Liver (tissue), 9 donors: ENCODE measurements around the gene SETD3. TPM values are rescaled to one million over a fixed set of nuclear protein-coding genes. Genes with fewer than 3 reads are reported as not detected.

Experiments used
- DNase-seq: peaks from one replicate; pipeline ENCODE4 v3.0.0-alpha.2; 2017; ENCODE audit warnings: low spot score
- H3K27ac ChIP-seq, 2 donors: one replicate each; pipeline ENCODE4 v1.7.0; 2013; ENCODE audit warnings: inconsistent platforms in 2 of 2, low read length in 2 of 2, control low read depth in 1 of 2, low read depth in 1 of 2, mild to moderate bottlenecking in 1 of 2
- H3K27me3 ChIP-seq, 4 donors: one replicate each; pipeline versions ENCODE4 v1.6.1 to v1.7.0; 2013; ENCODE audit warnings: low read length in 3 of 4, inconsistent platforms in 1 of 4, mild to moderate bottlenecking in 1 of 4, moderate library complexity in 1 of 4; ENCODE audit not compliant: control insufficient read depth in 4 of 4, insufficient read depth in 4 of 4
- H3K36me3 ChIP-seq, 4 donors: one replicate each; pipeline versions ENCODE4 v1.6.1 to v1.7.0; 2013; ENCODE audit warnings: low read length in 3 of 4, mild to moderate bottlenecking in 3 of 4, low read depth in 1 of 4, moderate library complexity in 1 of 4; ENCODE audit not compliant: control insufficient read depth in 4 of 4, insufficient read depth in 3 of 4
- H3K4me1 ChIP-seq, 4 donors: one replicate each; pipeline versions ENCODE4 v1.6.1 to v1.7.0; 2013; ENCODE audit warnings: low read length in 3 of 4, mild to moderate bottlenecking in 3 of 4, moderate library complexity in 1 of 4; ENCODE audit not compliant: control insufficient read depth in 4 of 4, insufficient read depth in 4 of 4
- H3K4me3 ChIP-seq, 3 donors: one replicate each; pipeline versions ENCODE4 v1.6.1 to v1.7.0; 2013; ENCODE audit warnings: low read length in 3 of 3, control low read depth in 1 of 3, low read depth in 1 of 3, mild to moderate bottlenecking in 1 of 3
- H3K9ac ChIP-seq, 2 donors: one replicate each; pipeline ENCODE4 v1.7.0; 2013; ENCODE audit warnings: low read length in 2 of 2, mild to moderate bottlenecking in 2 of 2, moderate library complexity in 2 of 2, control low read depth in 1 of 2, low read depth in 1 of 2
- H3K9me3 ChIP-seq, 4 donors: one replicate each; pipeline versions ENCODE4 v1.6.1 to v1.7.0; 2013; ENCODE audit warnings: low read length in 3 of 4; ENCODE audit not compliant: control insufficient read depth in 4 of 4
- CTCF ChIP-seq: fragments of 150-350 bp; IDR thresholded peaks from 2 replicates; pipeline ENCODE4 v1.5.1; 2017; ENCODE audit warnings: improper control_type of control experiment, low read depth, low read length; ENCODE audit not compliant: missing input control
- GABPA ChIP-seq, 2 donors: IDR thresholded peaks in 1 of 2; conservative IDR thresholded peaks in 1 of 2; 2 replicates each; pipeline ENCODE4 v1.6.1; 2016; ENCODE audit warnings: antibody characterized with exemption in 2 of 2, mild to moderate bottlenecking in 1 of 2, moderate library complexity in 1 of 2
- HNF4A ChIP-seq, 2 donors: conservative IDR thresholded peaks; 2 replicates each; pipeline ENCODE4 v1.6.1; 2016; ENCODE audit warnings: antibody characterized with exemption in 2 of 2, mild to moderate bottlenecking in 2 of 2
- NR2F2 ChIP-seq: IDR thresholded peaks from 2 replicates; pipeline ENCODE4 v1.6.1; 2016; ENCODE audit warnings: antibody characterized with exemption
- REST ChIP-seq: IDR thresholded peaks from 2 replicates; pipeline ENCODE4 v1.6.1; 2016; ENCODE audit warnings: antibody characterized with exemption, mild to moderate bottlenecking
- RXRA ChIP-seq, 2 donors: IDR thresholded peaks; 2 replicates each; pipeline ENCODE4 v1.6.1; 2017 to 2018; ENCODE audit warnings: antibody characterized with exemption in 2 of 2, mild to moderate bottlenecking in 1 of 2
- WGBS: extraction: QIAGEN DNeasy Blood & Tissue Kit; methylation state at CpG from one replicate; pipeline ENCODE4 v1.1.7; 2013; 5-methylcytosine and 5-hydroxymethylcytosine counted together
- polyA plus RNA-seq, 2 donors: library from polyadenylated mRNA; stranded (reverse) in 1 of 2; unstranded in 1 of 2; fragments of 200-250 nt in 1 of 2; fragments of >200 nt in 1 of 2; fragmentation: Nextera tagmentation in 1 of 2; extraction: Ambion mirVana in 1 of 2; gene quantifications; one replicate each; pipeline versions ENCODE4 v1.2.1 to v1.2.3, GENCODE V29; 2013 to 2015
- total RNA-seq, 2 donors: library from RNA; depleted of rRNA; stranded (reverse); fragments of >200 nt; gene quantifications; one replicate each; pipeline ENCODE4 v1.2.3, GENCODE V29; 2014
- TF ChIP-seq, protein P1 (sequence below): IDR thresholded peaks from 2 replicates; pipeline ENCODE4 v1.6.1; 2016; ENCODE audit warnings: antibody characterized with exemption
- TF ChIP-seq, protein P2 (sequence below): IDR thresholded peaks from 2 replicates; pipeline ENCODE4 v1.6.1; 2016; ENCODE audit warnings: antibody characterized with exemption
- TF ChIP-seq, protein P3 (sequence below): IDR thresholded peaks from 2 replicates; pipeline ENCODE4 v1.6.1; 2016; ENCODE audit warnings: antibody characterized with exemption
- donor health status: healthy.
- donor health status: healthy.
- donor health status: healthy.
- donor health status: healthy.
- donor health status: healthy.

The SETD3 gene
- total and polyA plus RNA-seq, 4 donors = 18.7 to 39.7 (median 19.4) TPM

GRCh38 chr14:99424306-99424877, 56.3 kb downstream of the SETD3 start (continued):
- TF ChIP-seq REST = no peak
- TF ChIP-seq GABPA (IDR thresholded peaks at IDR 0.05 in 1 of 2, conservative IDR thresholded peaks at IDR 0.05 in 1 of 2) = no peak
- TF ChIP-seq HNF4A (conservative IDR thresholded peaks at IDR 0.05) = no peak
- TF ChIP-seq, protein P1, sequence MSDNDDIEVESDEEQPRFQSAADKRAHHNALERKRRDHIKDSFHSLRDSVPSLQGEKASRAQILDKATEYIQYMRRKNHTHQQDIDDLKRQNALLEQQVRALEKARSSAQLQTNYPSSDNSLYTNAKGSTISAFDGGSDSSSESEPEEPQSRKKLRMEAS = no peak
- no peak for TF ChIP-seq RXRA (IDR thresholded peaks at IDR 0.05)

DNA sequence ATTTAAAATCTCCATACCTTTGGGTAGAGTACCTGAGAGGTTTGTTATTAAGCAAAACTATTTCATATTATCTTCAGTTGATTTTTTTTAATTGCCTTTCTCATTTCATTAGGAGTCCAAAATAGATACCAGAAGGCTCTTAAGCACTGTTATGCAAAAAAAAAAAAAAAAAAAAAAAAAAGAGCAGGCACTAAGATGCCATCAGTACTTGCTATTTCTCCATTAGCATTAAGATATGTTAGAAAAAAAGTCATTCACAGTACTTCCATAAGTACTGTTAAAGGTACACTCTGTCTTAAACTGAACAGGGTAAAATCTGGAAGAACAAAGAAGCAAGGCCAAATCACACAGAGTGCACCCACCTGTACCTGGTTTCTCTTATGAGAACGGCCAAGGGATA, 57.2 kb downstream of the SETD3 start:
- TF ChIP-seq, protein P2, sequence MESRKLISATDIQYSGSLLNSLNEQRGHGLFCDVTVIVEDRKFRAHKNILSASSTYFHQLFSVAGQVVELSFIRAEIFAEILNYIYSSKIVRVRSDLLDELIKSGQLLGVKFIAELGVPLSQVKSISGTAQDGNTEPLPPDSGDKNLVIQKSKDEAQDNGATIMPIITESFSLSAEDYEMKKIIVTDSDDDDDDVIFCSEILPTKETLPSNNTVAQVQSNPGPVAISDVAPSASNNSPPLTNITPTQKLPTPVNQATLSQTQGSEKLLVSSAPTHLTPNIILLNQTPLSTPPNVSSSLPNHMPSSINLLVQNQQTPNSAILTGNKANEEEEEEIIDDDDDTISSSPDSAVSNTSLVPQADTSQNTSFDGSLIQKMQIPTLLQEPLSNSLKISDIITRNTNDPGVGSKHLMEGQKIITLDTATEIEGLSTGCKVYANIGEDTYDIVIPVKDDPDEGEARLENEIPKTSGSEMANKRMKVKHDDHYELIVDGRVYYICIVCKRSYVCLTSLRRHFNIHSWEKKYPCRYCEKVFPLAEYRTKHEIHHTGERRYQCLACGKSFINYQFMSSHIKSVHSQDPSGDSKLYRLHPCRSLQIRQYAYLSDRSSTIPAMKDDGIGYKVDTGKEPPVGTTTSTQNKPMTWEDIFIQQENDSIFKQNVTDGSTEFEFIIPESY = no peak
- no peak for TF ChIP-seq NR2F2
- TF ChIP-seq, protein P3, sequence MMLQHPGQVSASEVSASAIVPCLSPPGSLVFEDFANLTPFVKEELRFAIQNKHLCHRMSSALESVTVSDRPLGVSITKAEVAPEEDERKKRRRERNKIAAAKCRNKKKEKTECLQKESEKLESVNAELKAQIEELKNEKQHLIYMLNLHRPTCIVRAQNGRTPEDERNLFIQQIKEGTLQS = no peak
- TF ChIP-seq CTCF = no peak
- TF ChIP-seq RXRA (IDR thresholded peaks at IDR 0.05) = no peak
- Histone ChIP-seq H3K9me3 (no peaks in the 10 kb centered on the region), H3K36me3 (peaks cover 1 to 12% (median 3%) of the 10 kb centered on the region in 4 donors), H3K4me1 (peaks cover 2 to 13% (median 7%) of the 10 kb centered on the region in 4 donors), H3K9ac (no peak overlapping the region), H3K27me3 (no peaks in the 10 kb centered on the region), H3K4me3 (no peak overlapping the region), H3K27ac (no peak overlapping the region)
- no peak for DNase-seq
- 98% methylated on average over 1 of the region's 1 CpG for WGBS
